Activated CD4-positive, alpha-beta memory T cell treated with anti-CD3 and anti-CD28 coated beads, Interleukin-2, amount 10 ng/mL, durations not matched to agents 7 days and 5 days (primary cell): ENCODE results near the gene ZFYVE21. TPM values are rescaled to one million over a fixed set of nuclear protein-coding genes. Genes with fewer than 3 reads are reported as not detected.
A peak's percentile ranks its signal among the peaks of the same experiment; 100 is the strongest.

Source experiments
- CTCF ChIA-PET: fragments of 350-600 bp; sonication (Branson Sonifier 250); formaldehyde crosslinking; loops from one replicate; lab custom pipeline; 2021; ENCODE audit warnings: antibody characterized with exemption, inconsistent platforms; lab: Charles Lee
- POLR2A ChIA-PET: fragments of 350-600 bp; sonication (Branson Sonifier 250); formaldehyde crosslinking; loops from one replicate; lab custom pipeline; 2021; ENCODE audit warnings: antibody characterized with exemption; lab: Charles Lee
- DNase-seq: peaks from one replicate; pipeline ENCODE4 v3.0.0-alpha.2; 2020
- H3K27ac Mint-ChIP-seq: one replicate; pipeline ENCODE4 v1.8.0; 2021; ENCODE audit warnings: mild to moderate bottlenecking, mixed read lengths
- H3K27me3 Mint-ChIP-seq: one replicate; pipeline ENCODE4 v1.8.0; 2021; ENCODE audit warnings: mixed read lengths
- H3K36me3 Mint-ChIP-seq: one replicate; pipeline ENCODE4 v1.8.0; 2021; ENCODE audit warnings: low read depth, mixed read lengths
- H3K4me1 Mint-ChIP-seq: one replicate; pipeline ENCODE4 v1.8.0; 2021; ENCODE audit warnings: mixed read lengths
- H3K4me3 Mint-ChIP-seq: one replicate; pipeline ENCODE4 v1.8.0; 2021; ENCODE audit warnings: mild to moderate bottlenecking, mixed read lengths
- H3K9me3 Mint-ChIP-seq: one replicate; pipeline ENCODE4 v1.8.0; 2021; ENCODE audit warnings: mixed read lengths
- total RNA-seq, 2 experiments: library from RNA; stranded (reverse); gene quantifications; one replicate each; pipeline ENCODE4 v1.2.3, GENCODE V29; 2021

Gene ZFYVE21
- total RNA-seq, 2 experiments from 2014 or later = 17.4 to 17.8 TPM

GRCh38 chr14:103695296-103696069, 20.1 kb upstream of the ZFYVE21 start:
- no peak overlapping the region for H3K4me3 Mint-ChIP-seq
- no peak overlapping the region for H3K27ac Mint-ChIP-seq
- ChIA-PET POLR2A (interaction anchor here (0.6 to 1.4 kb wide), 2 partner anchors 17 to 80 kb away, joined by 3 to 4 read pairs; no protein-coding TSS in a partner anchor), CTCF (interaction anchor here (0.6 kb wide), 1 partner anchor 18 kb away, joined by 4 read pairs; no protein-coding TSS in a partner anchor)
- no peaks in the 10 kb centered on the region for H3K9me3 Mint-ChIP-seq
- H3K4me1 Mint-ChIP-seq = peaks cover 6% of the 10 kb centered on the region
- no peaks in the 10 kb centered on the region for H3K27me3 Mint-ChIP-seq
- no peak for DNase-seq
- H3K36me3 Mint-ChIP-seq = peaks cover 25% of the 10 kb centered on the region

- peaks cover 6% of the 10 kb centered on the region for H3K4me1 Mint-ChIP-seq
- no peak overlapping the region for H3K4me3 Mint-ChIP-seq
- CTCF ChIA-PET = interaction anchor here (0.6 kb wide), 1 partner anchor 18 kb away, joined by 4 read pairs; no protein-coding TSS in a partner anchor
- no peaks in the 10 kb centered on the region for H3K27me3 Mint-ChIP-seq
- peaks cover 25% of the 10 kb centered on the region for H3K36me3 Mint-ChIP-seq
- POLR2A ChIA-PET = no interaction called here
- no peak for DNase-seq
- no peak overlapping the region for H3K27ac Mint-ChIP-seq
- no peaks in the 10 kb centered on the region for H3K9me3 Mint-ChIP-seq
Observed at GRCh38 chr14:103696070-103696402, 19.6 kb upstream of the ZFYVE21 start.

- Mint-ChIP-seq H3K27me3 (no peaks in the 10 kb centered on the region), H3K4me3 (no peak overlapping the region), H3K27ac (no peak overlapping the region), H3K4me1 (peaks cover 6% of the 10 kb centered on the region), H3K36me3 (peaks cover 25% of the 10 kb centered on the region), H3K9me3 (no peaks in the 10 kb centered on the region)
- DNase-seq = no peak
- CTCF ChIA-PET = interaction anchor here (0.6 kb wide), 1 partner anchor 19 kb away, joined by 4 read pairs; no protein-coding TSS in a partner anchor
- POLR2A ChIA-PET = no interaction called here
Observed at GRCh38 chr14:103696466-103697071, 19.0 kb upstream of the ZFYVE21 start.

- no peak for DNase-seq
- Mint-ChIP-seq H3K27me3 (no peaks in the 10 kb centered on the region), H3K27ac (peak overlapping the region; percentile 26), H3K36me3 (peaks cover 30% of the 10 kb centered on the region), H3K4me3 (no peak overlapping the region), H3K9me3 (no peaks in the 10 kb centered on the region), H3K4me1 (peaks cover 6% of the 10 kb centered on the region)
- ChIA-PET CTCF (no interaction called here), POLR2A (no interaction called here)
Observed at GRCh38 chr14:103697206-103697602, 18.4 kb upstream of the ZFYVE21 start.

GRCh38 chr14:103697603-103698379, 17.8 kb upstream of the ZFYVE21 start:
- H3K4me3 Mint-ChIP-seq = no peak overlapping the region
- ChIA-PET CTCF (no interaction called here), POLR2A (interaction anchor here (1.2 kb wide), 2 partner anchors 9 to 136 kb away, joined by 3 read pairs; no protein-coding TSS in a partner anchor)
- H3K4me1 Mint-ChIP-seq = peaks cover 6% of the 10 kb centered on the region
- H3K27ac Mint-ChIP-seq = no peak overlapping the region
- H3K36me3 Mint-ChIP-seq = peaks cover 35% of the 10 kb centered on the region
- no peaks in the 10 kb centered on the region for H3K9me3 Mint-ChIP-seq
- H3K27me3 Mint-ChIP-seq = no peaks in the 10 kb centered on the region
- DNase-seq = no peak

GRCh38 chr14:103698380-103699260, 17.0 kb upstream of the ZFYVE21 start:
- H3K27me3 Mint-ChIP-seq = no peaks in the 10 kb centered on the region
- no peaks in the 10 kb centered on the region for H3K9me3 Mint-ChIP-seq
- H3K27ac Mint-ChIP-seq = no peak overlapping the region
- H3K36me3 Mint-ChIP-seq = peaks cover 39% of the 10 kb centered on the region
- ChIA-PET CTCF (no interaction called here), POLR2A (interaction anchor here (0.9 to 1.4 kb wide), 4 partner anchors 8 to 137 kb away, joined by 3 read pairs; no protein-coding TSS in a partner anchor)
- H3K4me3 Mint-ChIP-seq = no peak overlapping the region
- H3K4me1 Mint-ChIP-seq = peaks cover 7% of the 10 kb centered on the region
- DNase-seq = no peak

GRCh38 chr14:103699261-103699661, 16.3 kb upstream of the ZFYVE21 start:
- CTCF ChIA-PET = no interaction called here
- POLR2A ChIA-PET = interaction anchor here (0.9 to 1.4 kb wide), 3 partner anchors 7 to 22 kb away, joined by 3 read pairs; no protein-coding TSS in a partner anchor
- Mint-ChIP-seq H3K36me3 (peaks cover 37% of the 10 kb centered on the region), H3K4me1 (peaks cover 12% of the 10 kb centered on the region), H3K9me3 (no peaks in the 10 kb centered on the region), H3K27ac (no peak overlapping the region), H3K27me3 (no peaks in the 10 kb centered on the region), H3K4me3 (no peak overlapping the region)
- no peak for DNase-seq

- Mint-ChIP-seq H3K9me3 (no peaks in the 10 kb centered on the region), H3K27me3 (no peaks in the 10 kb centered on the region), H3K4me3 (no peak overlapping the region), H3K36me3 (peaks cover 41% of the 10 kb centered on the region), H3K27ac (no peak overlapping the region), H3K4me1 (peaks cover 19% of the 10 kb centered on the region)
- POLR2A ChIA-PET = interaction anchor here (1.4 to 1.5 kb wide), 2 partner anchors 13 to 23 kb away, joined by 3 read pairs; no protein-coding TSS in a partner anchor
- CTCF ChIA-PET = no interaction called here
- no peak for DNase-seq
Observed at GRCh38 chr14:103699901-103700752, 15.5 kb upstream of the ZFYVE21 start.

GRCh38 chr14:103700753-103701490, 14.7 kb upstream of the ZFYVE21 start:
- no peak overlapping the region for H3K27ac Mint-ChIP-seq
- H3K9me3 Mint-ChIP-seq = no peaks in the 10 kb centered on the region
- CTCF ChIA-PET = no interaction called here
- H3K27me3 Mint-ChIP-seq = no peaks in the 10 kb centered on the region
- peaks cover 39% of the 10 kb centered on the region for H3K36me3 Mint-ChIP-seq
- no peak overlapping the region for H3K4me3 Mint-ChIP-seq
- POLR2A ChIA-PET = interaction anchor here (1.5 kb wide), 1 partner anchor 12 kb away, joined by 3 read pairs; no protein-coding TSS in a partner anchor
- H3K4me1 Mint-ChIP-seq = peaks cover 21% of the 10 kb centered on the region
- DNase-seq = no peak

- ChIA-PET POLR2A (interaction anchor here (1.3 to 2.3 kb wide), 3 partner anchors 11 to 173 kb away, joined by 3 to 8 read pairs (median 5); partner anchors contain the start of genes TRMT61A, XRCC3 and ZFYVE21), CTCF (no interaction called here)
- Mint-ChIP-seq H3K4me1 (peaks cover 17% of the 10 kb centered on the region), H3K4me3 (no peak overlapping the region), H3K27ac (no peak overlapping the region), H3K9me3 (no peaks in the 10 kb centered on the region), H3K36me3 (peaks cover 34% of the 10 kb centered on the region), H3K27me3 (no peaks in the 10 kb centered on the region)
- DNase-seq = no peak
Observed at GRCh38 chr14:103702095-103702494, 13.5 kb upstream of the ZFYVE21 start.
